ENCODE results near the gene TCP11L1. TPM values are rescaled to one million over a fixed set of nuclear protein-coding genes. Genes with fewer than 3 reads are reported as not detected.
A peak's percentile ranks its signal among the peaks of the same experiment; 100 is the strongest.

TCP11L1 gene
- total and polyA plus RNA-seq, 9 of the 15 experiments (the other 6 are each of a cell fraction or from before 2014, with no cell fraction given) = 1.6 to 15.3 (median 5.4) TPM

DNA sequence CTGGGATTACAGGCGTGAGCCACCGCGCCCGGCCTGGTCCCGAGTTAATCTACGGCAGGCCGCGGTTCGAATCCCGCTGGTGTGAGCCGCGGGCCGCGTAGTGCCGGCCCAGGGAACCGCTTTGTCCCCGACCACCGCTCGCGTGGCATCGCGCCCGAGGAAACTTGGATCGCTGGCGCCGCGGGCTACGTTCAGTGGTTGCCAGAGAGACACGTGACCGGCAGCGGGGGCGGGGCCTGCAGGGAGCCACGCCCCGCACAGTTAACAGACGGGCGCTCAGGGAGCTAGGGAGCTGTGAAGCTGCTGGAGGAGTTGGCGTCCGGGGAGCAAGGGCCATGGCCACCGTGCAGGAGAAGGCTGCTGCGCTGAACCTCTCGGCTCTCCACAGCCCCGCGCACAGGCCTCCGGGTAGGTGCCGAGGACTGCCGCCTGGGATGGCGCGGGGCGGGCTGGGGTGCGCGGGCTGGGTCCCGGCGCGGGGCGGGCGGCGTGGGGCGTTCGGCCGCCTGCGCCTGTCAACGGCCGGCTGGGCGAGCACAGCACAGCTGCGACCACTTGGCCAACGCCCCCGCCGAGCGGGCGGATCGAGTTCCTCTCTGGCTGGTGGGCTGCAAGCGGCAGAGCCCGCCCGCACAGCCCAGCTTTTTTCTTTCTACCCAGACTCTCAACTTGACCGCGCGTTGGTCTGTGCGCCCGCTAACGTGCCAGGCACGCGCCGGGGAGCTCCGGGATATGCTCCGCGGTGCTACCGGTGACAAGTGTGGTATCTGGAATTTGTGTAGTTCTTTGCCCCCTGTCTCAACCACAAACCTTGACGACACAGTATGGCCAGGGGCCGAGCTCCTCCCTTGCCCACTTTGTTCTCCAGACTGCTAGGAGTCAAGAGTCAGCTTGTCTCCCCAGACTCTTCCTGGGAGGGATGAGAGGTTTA is 23.5 kb upstream of the TCP11L1 start, which contains the start of gene DEPDC7 (continued):
- no peak for TF ChIP-seq ZNF655 (CRISPR knock-in tag; IDR thresholded peaks at IDR 0.05)
- TF ChIP-seq NELFE (IDR thresholded peaks at IDR 0.05; ENCODE audit: insufficient read depth, insufficient read length) = no peak
- TF ChIP-seq, protein P1, sequence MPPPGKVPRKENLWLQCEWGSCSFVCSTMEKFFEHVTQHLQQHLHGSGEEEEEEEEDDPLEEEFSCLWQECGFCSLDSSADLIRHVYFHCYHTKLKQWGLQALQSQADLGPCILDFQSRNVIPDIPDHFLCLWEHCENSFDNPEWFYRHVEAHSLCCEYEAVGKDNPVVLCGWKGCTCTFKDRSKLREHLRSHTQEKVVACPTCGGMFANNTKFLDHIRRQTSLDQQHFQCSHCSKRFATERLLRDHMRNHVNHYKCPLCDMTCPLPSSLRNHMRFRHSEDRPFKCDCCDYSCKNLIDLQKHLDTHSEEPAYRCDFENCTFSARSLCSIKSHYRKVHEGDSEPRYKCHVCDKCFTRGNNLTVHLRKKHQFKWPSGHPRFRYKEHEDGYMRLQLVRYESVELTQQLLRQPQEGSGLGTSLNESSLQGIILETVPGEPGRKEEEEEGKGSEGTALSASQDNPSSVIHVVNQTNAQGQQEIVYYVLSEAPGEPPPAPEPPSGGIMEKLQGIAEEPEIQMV (tag; conservative IDR thresholded peaks at IDR 0.05; ENCODE audit: low read depth) = no peak
- TF ChIP-seq AFF4 (CRISPR knock-in tag; IDR thresholded peaks at IDR 0.05) = no peak
- TF ChIP-seq PHF20 (IDR thresholded peaks at IDR 0.05; ENCODE audit: partially characterized antibody) = no peak
- TF ChIP-seq, protein P2, sequence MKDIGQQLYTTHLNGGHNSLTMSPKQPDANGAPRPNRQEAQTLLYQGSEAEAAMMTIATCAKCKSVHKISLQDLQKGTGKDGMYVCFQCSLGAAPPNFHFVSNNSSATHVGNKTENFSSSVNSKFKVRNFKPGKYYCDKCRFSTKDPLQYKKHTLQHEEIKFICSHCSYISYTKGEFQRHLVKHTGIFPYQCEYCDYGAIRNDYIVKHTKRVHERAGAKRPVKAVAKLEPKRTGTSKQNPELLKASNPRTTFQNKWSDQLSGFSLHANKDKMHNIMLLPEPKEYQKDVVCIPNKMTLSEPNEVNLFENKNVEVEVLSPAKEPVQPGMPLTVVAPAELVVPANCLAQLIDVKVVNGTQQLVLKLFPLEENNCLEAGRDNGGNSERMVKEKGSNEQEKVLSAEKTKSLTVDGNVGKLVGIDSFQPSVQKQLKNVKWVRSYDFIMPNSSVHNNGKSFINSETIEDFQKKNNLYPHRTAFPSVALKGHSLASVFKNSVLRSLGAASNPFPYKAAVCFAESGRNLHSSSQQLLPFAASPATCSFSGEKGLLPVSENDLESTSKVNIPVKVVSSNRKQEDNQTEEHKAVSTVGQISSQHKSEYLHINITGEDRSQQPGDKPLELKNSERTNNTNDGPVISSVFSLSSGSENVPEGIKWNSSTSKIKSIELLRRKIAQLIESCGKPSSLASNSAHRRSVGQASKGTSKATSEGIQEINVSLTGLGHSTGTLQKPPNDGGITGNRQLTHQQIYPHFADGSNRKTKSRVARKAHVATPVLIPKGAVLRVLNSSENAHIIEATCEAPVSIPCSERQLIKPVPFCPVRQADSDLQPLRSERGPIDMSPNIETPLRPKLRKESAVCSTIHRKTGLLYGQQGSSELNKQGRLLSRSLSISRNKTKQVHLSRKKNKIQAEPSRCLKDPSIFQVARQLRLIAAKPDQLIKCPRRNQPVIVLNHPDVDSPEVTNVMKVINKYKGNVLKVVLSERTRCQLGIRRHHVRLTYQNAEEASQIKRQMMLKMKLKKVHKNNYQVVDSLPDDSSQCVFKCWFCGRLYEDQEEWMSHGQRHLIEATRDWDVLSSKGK (CRISPR knock-in tag; IDR thresholded peaks at IDR 0.05) = no peak
- no peak for TF ChIP-seq CBX1 (IDR thresholded peaks at IDR 0.05; ENCODE audit: low read depth)
- TF ChIP-seq HDAC2 (IDR thresholded peaks at IDR 0.05) = no peak; the same call in none of the 2 replicates
- no peak for TF ChIP-seq SREBF1 (IDR thresholded peaks at IDR 0.05; ENCODE audit: borderline replicate concordance, low read depth, low read length)
- TF ChIP-seq E2F5 (CRISPR knock-in tag; IDR thresholded peaks at IDR 0.05) = peak; percentile 75
- TF ChIP-seq, protein P3, sequence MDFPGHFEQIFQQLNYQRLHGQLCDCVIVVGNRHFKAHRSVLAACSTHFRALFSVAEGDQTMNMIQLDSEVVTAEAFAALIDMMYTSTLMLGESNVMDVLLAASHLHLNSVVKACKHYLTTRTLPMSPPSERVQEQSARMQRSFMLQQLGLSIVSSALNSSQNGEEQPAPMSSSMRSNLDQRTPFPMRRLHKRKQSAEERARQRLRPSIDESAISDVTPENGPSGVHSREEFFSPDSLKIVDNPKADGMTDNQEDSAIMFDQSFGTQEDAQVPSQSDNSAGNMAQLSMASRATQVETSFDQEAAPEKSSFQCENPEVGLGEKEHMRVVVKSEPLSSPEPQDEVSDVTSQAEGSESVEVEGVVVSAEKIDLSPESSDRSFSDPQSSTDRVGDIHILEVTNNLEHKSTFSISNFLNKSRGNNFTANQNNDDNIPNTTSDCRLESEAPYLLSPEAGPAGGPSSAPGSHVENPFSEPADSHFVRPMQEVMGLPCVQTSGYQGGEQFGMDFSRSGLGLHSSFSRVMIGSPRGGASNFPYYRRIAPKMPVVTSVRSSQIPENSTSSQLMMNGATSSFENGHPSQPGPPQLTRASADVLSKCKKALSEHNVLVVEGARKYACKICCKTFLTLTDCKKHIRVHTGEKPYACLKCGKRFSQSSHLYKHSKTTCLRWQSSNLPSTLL (IDR thresholded peaks at IDR 0.05) = no peak
